A549 (cell line): Measurements from ENCODE around the gene HIPK3.

Experiments
- ELK1 ChIP-seq: fragments of 150-350 bp; IDR thresholded peaks from 2 replicates; pipeline ENCODE4 v1.6.1; 2014; ENCODE audit warnings: low read depth, mild to moderate bottlenecking, low read length
- HMGXB4 ChIP-seq: fragments of 250-450 bp; sonication (Bioruptor Pico); IDR thresholded peaks from 2 replicates; pipeline ENCODE4 v1.5.0; 2021; ENCODE audit warnings: mild to moderate bottlenecking, moderate library complexity, borderline replicate concordance
- KDM5A ChIP-seq: fragments of 200-600 bp; sonication (generic); IDR thresholded peaks from 2 replicates; pipeline ENCODE4 v1.6.1; 2016; ENCODE audit warnings: antibody characterized with exemption, mild to moderate bottlenecking
- RCOR1 ChIP-seq: fragments of 150-350 bp; IDR thresholded peaks from 2 replicates; pipeline ENCODE4 v1.6.1; 2014; ENCODE audit warnings: antibody characterized with exemption, low read length, low read depth
- REST ChIP-seq: fragments of 200-600 bp; sonication (generic); IDR thresholded peaks from 2 replicates; pipeline ENCODE4 v1.6.1; 2016; ENCODE audit warnings: antibody characterized with exemption, mild to moderate bottlenecking, moderate library complexity
- SMC3 ChIP-seq: fragments of >200 bp; sonication (Bioruptor Twin); formaldehyde crosslinking; IDR thresholded peaks from 3 replicates; pipeline ENCODE4 v1.6.1; 2018; ENCODE audit warnings: inconsistent platforms
- TF ChIP-seq, protein P1 (sequence below): IDR thresholded peaks from 2 replicates; pipeline ENCODE4 v1.6.1; 2012
- TF ChIP-seq, protein P2 (sequence below): fragments of >200 bp; sonication (Bioruptor Twin); formaldehyde crosslinking; IDR thresholded peaks from 3 replicates; pipeline ENCODE4 v1.5.1; 2016

DNA sequence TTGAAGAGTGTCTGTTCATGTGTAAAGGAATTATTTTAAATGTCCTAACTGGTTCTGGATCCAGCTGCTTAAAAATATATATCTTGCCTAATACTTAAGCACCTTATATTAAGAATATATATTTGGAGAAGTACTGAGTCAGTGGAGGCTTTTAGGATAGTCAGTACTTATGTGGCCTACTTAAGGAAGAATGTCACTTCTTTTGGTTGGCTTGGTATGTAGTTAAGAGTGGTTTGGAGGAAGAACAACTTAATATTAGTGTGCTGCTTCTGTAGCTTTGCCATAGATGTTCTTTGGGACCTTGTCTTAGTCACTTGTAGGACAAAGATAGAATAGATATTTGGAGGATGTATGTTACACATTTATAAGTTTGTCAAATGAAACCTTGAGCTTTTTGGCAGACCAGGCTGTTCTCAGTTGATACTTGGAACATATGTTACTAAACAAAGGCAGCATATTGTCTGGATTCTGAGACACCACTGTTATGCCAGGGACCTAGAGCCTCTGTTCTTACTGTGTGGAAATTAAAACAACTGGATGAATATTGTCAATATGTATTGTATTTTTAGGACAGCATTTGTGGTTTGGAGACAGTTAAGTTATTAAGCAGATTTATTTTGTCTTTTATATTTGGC, 4.9 kb downstream of the HIPK3 start:
- TF ChIP-seq SMC3 (no peak), KDM5A (no peak), ELK1 (no peak), REST (no peak), RCOR1 (no peak), HMGXB4 (CRISPR knock-in tag) (no peak)
- TF ChIP-seq, protein P1, sequence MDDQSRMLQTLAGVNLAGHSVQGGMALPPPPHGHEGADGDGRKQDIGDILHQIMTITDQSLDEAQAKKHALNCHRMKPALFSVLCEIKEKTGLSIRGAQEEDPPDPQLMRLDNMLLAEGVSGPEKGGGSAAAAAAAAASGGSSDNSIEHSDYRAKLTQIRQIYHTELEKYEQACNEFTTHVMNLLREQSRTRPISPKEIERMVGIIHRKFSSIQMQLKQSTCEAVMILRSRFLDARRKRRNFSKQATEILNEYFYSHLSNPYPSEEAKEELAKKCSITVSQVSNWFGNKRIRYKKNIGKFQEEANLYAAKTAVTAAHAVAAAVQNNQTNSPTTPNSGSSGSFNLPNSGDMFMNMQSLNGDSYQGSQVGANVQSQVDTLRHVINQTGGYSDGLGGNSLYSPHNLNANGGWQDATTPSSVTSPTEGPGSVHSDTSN = no peak
- TF ChIP-seq, protein P2, sequence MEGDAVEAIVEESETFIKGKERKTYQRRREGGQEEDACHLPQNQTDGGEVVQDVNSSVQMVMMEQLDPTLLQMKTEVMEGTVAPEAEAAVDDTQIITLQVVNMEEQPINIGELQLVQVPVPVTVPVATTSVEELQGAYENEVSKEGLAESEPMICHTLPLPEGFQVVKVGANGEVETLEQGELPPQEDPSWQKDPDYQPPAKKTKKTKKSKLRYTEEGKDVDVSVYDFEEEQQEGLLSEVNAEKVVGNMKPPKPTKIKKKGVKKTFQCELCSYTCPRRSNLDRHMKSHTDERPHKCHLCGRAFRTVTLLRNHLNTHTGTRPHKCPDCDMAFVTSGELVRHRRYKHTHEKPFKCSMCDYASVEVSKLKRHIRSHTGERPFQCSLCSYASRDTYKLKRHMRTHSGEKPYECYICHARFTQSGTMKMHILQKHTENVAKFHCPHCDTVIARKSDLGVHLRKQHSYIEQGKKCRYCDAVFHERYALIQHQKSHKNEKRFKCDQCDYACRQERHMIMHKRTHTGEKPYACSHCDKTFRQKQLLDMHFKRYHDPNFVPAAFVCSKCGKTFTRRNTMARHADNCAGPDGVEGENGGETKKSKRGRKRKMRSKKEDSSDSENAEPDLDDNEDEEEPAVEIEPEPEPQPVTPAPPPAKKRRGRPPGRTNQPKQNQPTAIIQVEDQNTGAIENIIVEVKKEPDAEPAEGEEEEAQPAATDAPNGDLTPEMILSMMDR = no peak
